C4-2B (cell line): ENCODE measurements around the gene RPS19BP1.

Source experiments
- CTCF ChIP-seq: fragments of 450-650 bp; conservative IDR thresholded peaks from 2 replicates; pipeline ENCODE4 v1.5.1; 2017; ENCODE audit warnings: mild to moderate bottlenecking
- ZFX ChIP-seq: fragments of 450-650 bp; IDR thresholded peaks from 2 replicates; pipeline ENCODE4 v1.6.1; 2017

DNA sequence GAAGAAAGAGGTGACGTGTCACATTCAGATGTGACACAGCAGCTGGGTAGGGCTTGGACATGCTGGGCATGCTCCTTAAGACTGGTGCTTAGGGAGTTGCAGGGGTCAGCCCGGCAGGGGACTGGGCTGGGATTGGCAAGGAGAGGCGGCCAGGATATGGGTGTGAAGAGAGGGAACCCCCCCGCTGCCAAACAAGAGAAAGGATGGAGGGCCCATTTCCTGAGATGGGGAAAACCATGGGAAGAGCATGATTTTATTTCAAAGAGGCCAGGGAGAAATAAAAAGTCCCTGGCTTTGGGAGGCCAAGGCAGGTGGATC lies 6.9 kb downstream of the RPS19BP1 start:
- TF ChIP-seq CTCF, result no peak
- TF ChIP-seq ZFX, result no peak
